HepG2 (cell line): ENCODE results near the gene KCNK5. TPM values are rescaled to one million over a fixed set of nuclear protein-coding genes. Genes with fewer than 3 reads are reported as not detected.

Experiments used
- ATAC-seq: fragments of 200-7000 bp; cut with Tn5 transposase; 3 replicates; pipeline ENCODE4 v1.9.1; 2020; ENCODE audit warnings: mild to moderate bottlenecking, moderate library complexity
- BruUV-seq: library from RNA; stranded (reverse); fragments of 400-500 nt; replicated peaks from 2 replicates; lab custom pipeline; 2021; lab: Mats Ljungman, UMichigan
- CTCF ChIA-PET: fragments of 300-600 bp; formaldehyde crosslinking; extraction: SDS; loops from one replicate; lab custom pipeline; 2021; ENCODE audit warnings: low total read pairs, inconsistent platforms, low intra/inter-chr PET ratio; lab: Yijun Ruan, JAX
- POLR2A ChIA-PET: fragments of 350-600 bp; sonication (Branson Sonifier 250); formaldehyde crosslinking; loops from one replicate; lab custom pipeline; 2020; ENCODE audit warnings: antibody characterized with exemption, inconsistent platforms; lab: Yijun Ruan, JAX
- DNase-seq: peaks from one replicate; pipeline ENCODE4 v3.0.0-alpha.2; 2015; ENCODE audit warnings: low spot score
- FAIRE-seq: peaks from 3 replicates; lab custom pipeline; 2011; peaks lifted over from hg19 to GRCh38; lab: Jason Lieb, UNC
- H2AFZ ChIP-seq: one replicate; pipeline ENCODE4 v1.6.1; 2011; ENCODE audit warnings: low read length, inconsistent platforms
- H3K27ac ChIP-seq: fragments of 300-600 bp; 3 replicates; pipeline ENCODE4 v1.8.0; 2011; ENCODE audit warnings: mixed run types, mild to moderate bottlenecking, mixed read lengths, low read length, inconsistent platforms; ENCODE audit not compliant: insufficient read depth; ENCODE audit errors: extremely low read length
- H3K27me3 ChIP-seq, 2 experiments: fragments of 200-600 bp in 1 of 2; 2 replicates in 1 of 2; 3 replicates in 1 of 2; pipeline versions ENCODE4 v1.6.0 to v1.8.0; 2011; ENCODE audit warnings: low read length in 2 of 2, mild to moderate bottlenecking in 2 of 2, moderate library complexity in 2 of 2, inconsistent platforms in 1 of 2; ENCODE audit not compliant: insufficient read depth in 2 of 2, control insufficient read depth in 1 of 2
- H3K36me3 ChIP-seq, 2 experiments: fragments of 200-600 bp in 1 of 2; replicated peaks in 1 of 2; 2 replicates in 1 of 2; 3 replicates in 1 of 2; pipeline versions ENCODE4 v1.5.1 to v1.8.0; 2011; ENCODE audit warnings: low read length in 2 of 2, inconsistent platforms in 1 of 2; ENCODE audit not compliant: insufficient read depth in 2 of 2, control insufficient read depth in 1 of 2
- H3K4me1 ChIP-seq: 2 replicates; pipeline ENCODE4 v1.5.1; 2012; ENCODE audit warnings: low read length, inconsistent platforms; ENCODE audit not compliant: insufficient read depth
- H3K4me2 ChIP-seq: 2 replicates; pipeline ENCODE4 v1.6.0; 2011; ENCODE audit warnings: low read depth, low read length, inconsistent platforms
- H3K4me3 ChIP-seq, 3 experiments: fragments of 200-600 bp in 1 of 3; sonication (generic), shearing (Covaris generic) in 1 of 3; replicated peaks in 1 of 3; 2 replicates each; pipeline ENCODE4 v1.5.1; 2011 to 2016; ENCODE audit warnings: low read length in 3 of 3, inconsistent platforms in 2 of 3, low read depth in 2 of 3, mild to moderate bottlenecking in 2 of 3, control low read depth in 1 of 3, mixed read lengths in 1 of 3; ENCODE audit not compliant: insufficient read depth in 1 of 3
- H3K79me2 ChIP-seq: one replicate; pipeline ENCODE4 v1.6.1; 2011; ENCODE audit warnings: low read length, inconsistent platforms; ENCODE audit not compliant: insufficient read depth
- H3K9ac ChIP-seq: 2 replicates; pipeline ENCODE4 v1.6.0; 2011; ENCODE audit warnings: mild to moderate bottlenecking, low read depth, low read length, inconsistent platforms; ENCODE audit not compliant: insufficient read depth
- H3K9me3 ChIP-seq: 2 replicates; pipeline ENCODE4 v1.5.1; 2012; ENCODE audit warnings: mild to moderate bottlenecking, low read length
- H4K20me1 ChIP-seq: 2 replicates; pipeline ENCODE4 v1.6.0; 2011; ENCODE audit warnings: inconsistent platforms, mild to moderate bottlenecking, low read length, moderate library complexity; ENCODE audit not compliant: insufficient read depth
- AKNA ChIP-seq: sonication (generic); formaldehyde crosslinking; IDR thresholded peaks from 2 replicates; pipeline ENCODE4 v1.4.0; 2020; ENCODE audit warnings: missing genetic modification reagents, borderline replicate concordance
- DMAP1 ChIP-seq: IDR thresholded peaks from 2 replicates; pipeline ENCODE4 v1.6.1; 2016
- ZC3H13 ChIP-seq: sonication (generic); formaldehyde crosslinking; IDR thresholded peaks from 2 replicates; pipeline ENCODE4 v1.8.1; 2023; ENCODE audit warnings: mild to moderate bottlenecking, missing genetic modification reagents, moderate library complexity
- ZNF142 ChIP-seq: sonication (generic); formaldehyde crosslinking; IDR thresholded peaks from 2 replicates; pipeline ENCODE4 v1.4.0; 2020; ENCODE audit warnings: missing genetic modification reagents
- ZNF598 ChIP-seq: sonication (generic); formaldehyde crosslinking; IDR thresholded peaks from 2 replicates; pipeline ENCODE4 v1.5.1; 2020; ENCODE audit warnings: mild to moderate bottlenecking, missing genetic modification reagents, borderline replicate concordance
- WGBS: methylation state at CpG from one replicate; pipeline ENCODE4 v1.1.6; 2017; ENCODE audit warnings: low lambda C conversion rate; 5-methylcytosine and 5-hydroxymethylcytosine counted together
- in situ Hi-C: cut with HindIII; loops from 2 replicates; pipeline ENCODE4 v1.10.0; 2017; ENCODE audit warnings: low pct_unique_long_range_greater_than_20kb; ENCODE audit not compliant: extremely low pct_ligation_motif_present
- intact Hi-C: fragments of 100-400 bp; cut with micrococcal nuclease; formaldehyde crosslinking; loops from one replicate; pipeline ENCODE4 v1.10.0; 2022; ENCODE audit not compliant: unreplicated experiment
- polyA plus RNA-seq, 8 experiments: library from polyadenylated mRNA; depleted of rRNA in 3 of 8; stranded (reverse) in 7 of 8; unstranded in 1 of 8; fragments of >200 nt; fragmentation: Illumina TruSeq in 4 of 8; extraction: Trizol in 4 of 8; gene quantifications; 2 replicates each; pipeline versions ENCODE4 v1.2.1 to v1.2.3, GENCODE V29; 2011 to 2016; ENCODE audit warnings: low read depth in 4 of 8, missing spikeins in 1 of 8, mixed read lengths in 1 of 8; ENCODE audit not compliant: insufficient read depth in 1 of 8
- total RNA-seq, 5 experiments: library from RNA; depleted of rRNA; stranded (reverse); fragments of >200 nt; fragmentation: Illumina TruSeq; extraction: Trizol; gene quantifications; 2 replicates each; pipeline ENCODE4 v1.2.3, GENCODE V29; 2016; ENCODE audit warnings: low read depth in 1 of 5

The KCNK5 gene
- total and polyA plus RNA-seq, 2 of the 13 experiments (the other 11 are each of a cell fraction or from before 2014, with no cell fraction given) = 0.04 TPM; not detected in 1

DNA sequence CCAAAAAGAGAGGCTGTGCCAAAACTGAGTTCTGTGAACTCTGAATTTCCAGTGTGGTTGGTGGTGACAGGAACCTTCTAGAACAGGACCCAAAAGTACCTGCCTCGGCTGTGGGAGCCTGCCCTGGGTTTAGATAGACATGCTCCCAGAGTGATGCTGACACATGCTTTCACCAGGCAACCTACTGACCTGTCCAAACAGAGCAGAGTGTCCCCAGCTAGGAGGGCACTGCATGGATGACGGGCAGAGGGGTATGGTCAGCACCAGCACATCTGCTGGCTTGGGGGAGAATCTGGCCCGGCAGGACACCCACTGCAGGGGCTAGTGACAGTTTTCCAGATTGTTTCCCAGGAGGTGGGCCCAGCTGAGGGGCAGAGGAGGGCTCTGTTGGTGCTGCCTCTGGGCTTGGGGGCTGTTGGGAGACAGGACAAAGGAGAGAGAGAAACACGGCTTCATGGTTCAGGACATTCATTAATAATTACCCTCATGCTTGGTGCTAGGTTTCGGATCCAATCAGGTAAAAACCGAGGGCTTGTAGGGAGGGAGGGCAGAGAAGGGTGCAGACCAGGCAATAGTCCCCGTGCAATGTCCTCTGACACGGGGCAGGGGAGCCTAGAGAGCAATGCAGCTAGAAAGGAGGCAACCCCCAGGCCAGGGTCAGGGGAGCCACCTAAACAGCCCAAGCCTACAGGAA lies 15.0 kb downstream of the KCNK5 start:
- Histone ChIP-seq H3K27me3 (peaks cover 0 to 1% of the 10 kb centered on the region in 2 experiments; a peak in 1 of 5 replicates), H3K27ac (no peak overlapping the region)

GRCh38 chr6:39213195-39213920 lies 15.9 kb downstream of the KCNK5 start:
- no peak for ATAC-seq
- in situ Hi-C loops = no loop called here
- H3K79me2 ChIP-seq = no peaks in the 10 kb centered on the region
- TF ChIP-seq DMAP1 (no peak), AKNA (no peak), ZNF142 (CRISPR knock-in tag) (no peak), ZNF598 (CRISPR knock-in tag) (no peak)

More for the DNA sequence above, 15.0 kb downstream of the KCNK5 start:
- Histone ChIP-seq H2AFZ (no peak overlapping the region), H3K9ac (no peak overlapping the region), H3K4me1 (no peaks in the 10 kb centered on the region), H3K79me2 (no peaks in the 10 kb centered on the region), H3K9me3 (no peaks in the 10 kb centered on the region), H3K4me3 (no peak overlapping the region), H3K4me2 (no peak overlapping the region), H4K20me1 (no peaks in the 10 kb centered on the region), H3K36me3 (no peaks in the 10 kb centered on the region)
- FAIRE-seq (no peak), DNase-seq (no peak), ATAC-seq (peak; percentile 30)
- no TSS peak for BruUV-seq
- no peak for TF ChIP-seq ZC3H13
- in situ Hi-C loops (no loop called here), intact Hi-C loops (no loop called here)
- WGBS = 2% methylated on average over 7 of the region's 8 CpGs
- ChIA-PET POLR2A (no interaction called here), CTCF (no interaction called here)

More at GRCh38 chr6:39213195-39213920, 15.9 kb downstream of the KCNK5 start:
- no peak for FAIRE-seq
- H3K27me3 ChIP-seq = peaks cover 0 to 1% of the 10 kb centered on the region in 2 experiments; a peak in 1 of 5 replicates
- ChIA-PET POLR2A (no interaction called here), CTCF (no interaction called here)
- no peaks in the 10 kb centered on the region for H3K4me1 ChIP-seq
- H3K27ac ChIP-seq = no peak overlapping the region
- no peaks in the 10 kb centered on the region for H3K9me3 ChIP-seq
- no peaks in the 10 kb centered on the region for H3K36me3 ChIP-seq
- H3K9ac ChIP-seq = no peak overlapping the region
- no peak overlapping the region for H3K4me2 ChIP-seq
- no peaks in the 10 kb centered on the region for H4K20me1 ChIP-seq
- DNase-seq = no peak
- intact Hi-C loops = no loop called here
- no TSS peak for BruUV-seq
- H2AFZ ChIP-seq = no peak overlapping the region
- WGBS = 37% methylated on average over 8 of the region's 8 CpGs
- no peak overlapping the region for H3K4me3 ChIP-seq
